HepG2 (cell line): ENCODE results near the gene ALDH3B1. TPM values are rescaled to one million over a fixed set of nuclear protein-coding genes. Genes with fewer than 3 reads are reported as not detected.

Experiments
- ATAC-seq: fragments of 200-7000 bp; cut with Tn5 transposase; 3 replicates; pipeline ENCODE4 v1.9.1; 2020; ENCODE audit warnings: mild to moderate bottlenecking, moderate library complexity
- BruUV-seq: library from RNA; stranded (reverse); fragments of 400-500 nt; replicated peaks from 2 replicates; lab custom pipeline; 2021; lab: Mats Ljungman, UMichigan
- CTCF ChIA-PET: fragments of 300-600 bp; formaldehyde crosslinking; extraction: SDS; loops from one replicate; lab custom pipeline; 2021; ENCODE audit warnings: low total read pairs, inconsistent platforms, low intra/inter-chr PET ratio; lab: Yijun Ruan, JAX
- POLR2A ChIA-PET: fragments of 350-600 bp; sonication (Branson Sonifier 250); formaldehyde crosslinking; loops from one replicate; lab custom pipeline; 2020; ENCODE audit warnings: antibody characterized with exemption, inconsistent platforms; lab: Yijun Ruan, JAX
- DNase-seq: peaks from one replicate; pipeline ENCODE4 v3.0.0-alpha.2; 2015; ENCODE audit warnings: low spot score
- FAIRE-seq: peaks from 3 replicates; lab custom pipeline; 2011; peaks lifted over from hg19 to GRCh38; lab: Jason Lieb, UNC
- H2AFZ ChIP-seq: one replicate; pipeline ENCODE4 v1.6.1; 2011; ENCODE audit warnings: low read length, inconsistent platforms
- H3K27ac ChIP-seq: fragments of 300-600 bp; 3 replicates; pipeline ENCODE4 v1.8.0; 2011; ENCODE audit warnings: mixed run types, mild to moderate bottlenecking, mixed read lengths, low read length, inconsistent platforms; ENCODE audit not compliant: insufficient read depth; ENCODE audit errors: extremely low read length
- H3K27me3 ChIP-seq, 2 experiments: fragments of 200-600 bp in 1 of 2; 2 replicates in 1 of 2; 3 replicates in 1 of 2; pipeline versions ENCODE4 v1.6.0 to v1.8.0; 2011; ENCODE audit warnings: low read length in 2 of 2, mild to moderate bottlenecking in 2 of 2, moderate library complexity in 2 of 2, inconsistent platforms in 1 of 2; ENCODE audit not compliant: insufficient read depth in 2 of 2, control insufficient read depth in 1 of 2
- H3K36me3 ChIP-seq, 2 experiments: fragments of 200-600 bp in 1 of 2; replicated peaks in 1 of 2; 2 replicates in 1 of 2; 3 replicates in 1 of 2; pipeline versions ENCODE4 v1.5.1 to v1.8.0; 2011; ENCODE audit warnings: low read length in 2 of 2, inconsistent platforms in 1 of 2; ENCODE audit not compliant: insufficient read depth in 2 of 2, control insufficient read depth in 1 of 2
- H3K4me1 ChIP-seq: 2 replicates; pipeline ENCODE4 v1.5.1; 2012; ENCODE audit warnings: low read length, inconsistent platforms; ENCODE audit not compliant: insufficient read depth
- H3K4me2 ChIP-seq: 2 replicates; pipeline ENCODE4 v1.6.0; 2011; ENCODE audit warnings: low read depth, low read length, inconsistent platforms
- H3K4me3 ChIP-seq, 3 experiments: fragments of 200-600 bp in 1 of 3; sonication (generic), shearing (Covaris generic) in 1 of 3; replicated peaks in 1 of 3; 2 replicates each; pipeline ENCODE4 v1.5.1; 2011 to 2016; ENCODE audit warnings: low read length in 3 of 3, inconsistent platforms in 2 of 3, low read depth in 2 of 3, mild to moderate bottlenecking in 2 of 3, control low read depth in 1 of 3, mixed read lengths in 1 of 3; ENCODE audit not compliant: insufficient read depth in 1 of 3
- H3K79me2 ChIP-seq: one replicate; pipeline ENCODE4 v1.6.1; 2011; ENCODE audit warnings: low read length, inconsistent platforms; ENCODE audit not compliant: insufficient read depth
- H3K9ac ChIP-seq: 2 replicates; pipeline ENCODE4 v1.6.0; 2011; ENCODE audit warnings: mild to moderate bottlenecking, low read depth, low read length, inconsistent platforms; ENCODE audit not compliant: insufficient read depth
- H3K9me3 ChIP-seq: 2 replicates; pipeline ENCODE4 v1.5.1; 2012; ENCODE audit warnings: mild to moderate bottlenecking, low read length
- H4K20me1 ChIP-seq: 2 replicates; pipeline ENCODE4 v1.6.0; 2011; ENCODE audit warnings: inconsistent platforms, mild to moderate bottlenecking, low read length, moderate library complexity; ENCODE audit not compliant: insufficient read depth
- EEA1 ChIP-seq: sonication (generic); formaldehyde crosslinking; IDR thresholded peaks from 2 replicates; pipeline ENCODE4 v1.5.1; 2020; ENCODE audit warnings: mild to moderate bottlenecking, missing genetic modification reagents, borderline replicate concordance
- HNF4G ChIP-seq, 2 experiments: sonication (generic) in 1 of 2; formaldehyde crosslinking in 1 of 2; IDR thresholded peaks; 2 replicates each; pipeline versions ENCODE4 v1.4.0 to v1.6.1; 2011 to 2020; ENCODE audit warnings: borderline replicate concordance in 2 of 2, low read depth in 2 of 2, mild to moderate bottlenecking in 2 of 2, low read length in 1 of 2, missing genetic modification reagents in 1 of 2, moderate library complexity in 1 of 2
- KDM1A ChIP-seq: IDR thresholded peaks from 2 replicates; pipeline ENCODE4 v1.6.1; 2016; ENCODE audit warnings: missing compliant biosample characterization
- KDM5B ChIP-seq: sonication (generic); formaldehyde crosslinking; IDR thresholded peaks from 2 replicates; pipeline ENCODE4 v1.4.0; 2020; ENCODE audit warnings: missing genetic modification reagents, mild to moderate bottlenecking, borderline replicate concordance
- MEF2D ChIP-seq: sonication (generic); formaldehyde crosslinking; IDR thresholded peaks from 2 replicates; pipeline ENCODE4 v1.5.1; 2020; ENCODE audit warnings: mild to moderate bottlenecking, missing genetic modification reagents
- MXD1 ChIP-seq: sonication (generic); formaldehyde crosslinking; IDR thresholded peaks from 2 replicates; pipeline ENCODE4 v1.4.0; 2020; ENCODE audit warnings: mild to moderate bottlenecking, missing genetic modification reagents
- POLR2G ChIP-seq: fragments of 200-400 bp; formaldehyde crosslinking; IDR thresholded peaks from 2 replicates; pipeline ENCODE4 v1.6.1; 2018; ENCODE audit warnings: mild to moderate bottlenecking, low read depth, low read length, moderate library complexity
- SNAI1 ChIP-seq: sonication (generic); formaldehyde crosslinking; IDR thresholded peaks from 2 replicates; pipeline ENCODE4 v1.5.0; 2020; ENCODE audit warnings: mild to moderate bottlenecking, missing genetic modification reagents, borderline replicate concordance
- SRSF1 ChIP-seq: fragments of 200-400 bp; formaldehyde crosslinking; optimal IDR thresholded peaks from 2 replicates; pipeline ENCODE3; 2017; ENCODE audit warnings: mild to moderate bottlenecking, low read depth, low read length, moderate library complexity
- STAG1 ChIP-seq: sonication (generic); formaldehyde crosslinking; IDR thresholded peaks from 2 replicates; pipeline ENCODE4 v1.4.0; 2020; ENCODE audit warnings: missing genetic modification reagents
- THAP9 ChIP-seq: sonication (generic); formaldehyde crosslinking; IDR thresholded peaks from 2 replicates; pipeline ENCODE4; 2020; ENCODE audit warnings: missing genetic modification reagents, mild to moderate bottlenecking, borderline replicate concordance
- ZEB1 ChIP-seq: IDR thresholded peaks from 2 replicates; pipeline ENCODE4 v1.6.1; 2012; ENCODE audit warnings: mild to moderate bottlenecking, low read depth, inconsistent platforms; ENCODE audit not compliant: insufficient replicate concordance
- ZMYM3 ChIP-seq: sonication (generic); formaldehyde crosslinking; IDR thresholded peaks from 2 replicates; pipeline ENCODE4 v1.5.1; 2020; ENCODE audit warnings: mild to moderate bottlenecking, missing genetic modification reagents
- ZNF326 ChIP-seq: sonication (generic); formaldehyde crosslinking; IDR thresholded peaks from 2 replicates; pipeline ENCODE4 v1.4.0; 2020; ENCODE audit warnings: missing genetic modification reagents, borderline replicate concordance
- ZNF468 ChIP-seq: sonication (generic); formaldehyde crosslinking; IDR thresholded peaks from 2 replicates; pipeline ENCODE4 v1.8.0; 2022; ENCODE audit warnings: mild to moderate bottlenecking, moderate library complexity, missing genetic modification reagents
- WGBS: methylation state at CpG from one replicate; pipeline ENCODE4 v1.1.6; 2017; ENCODE audit warnings: low lambda C conversion rate; 5-methylcytosine and 5-hydroxymethylcytosine counted together
- in situ Hi-C: cut with HindIII; loops from 2 replicates; pipeline ENCODE4 v1.10.0; 2017; ENCODE audit warnings: low pct_unique_long_range_greater_than_20kb; ENCODE audit not compliant: extremely low pct_ligation_motif_present
- intact Hi-C: fragments of 100-400 bp; cut with micrococcal nuclease; formaldehyde crosslinking; loops from one replicate; pipeline ENCODE4 v1.10.0; 2022; ENCODE audit not compliant: unreplicated experiment
- polyA plus RNA-seq, 8 experiments: library from polyadenylated mRNA; depleted of rRNA in 3 of 8; stranded (reverse) in 7 of 8; unstranded in 1 of 8; fragments of >200 nt; fragmentation: Illumina TruSeq in 4 of 8; extraction: Trizol in 4 of 8; gene quantifications; 2 replicates each; pipeline versions ENCODE4 v1.2.1 to v1.2.3, GENCODE V29; 2011 to 2016; ENCODE audit warnings: low read depth in 4 of 8, missing spikeins in 1 of 8, mixed read lengths in 1 of 8; ENCODE audit not compliant: insufficient read depth in 1 of 8
- total RNA-seq, 5 experiments: library from RNA; depleted of rRNA; stranded (reverse); fragments of >200 nt; fragmentation: Illumina TruSeq; extraction: Trizol; gene quantifications; 2 replicates each; pipeline ENCODE4 v1.2.3, GENCODE V29; 2016; ENCODE audit warnings: low read depth in 1 of 5
- TF ChIP-seq, protein P1 (sequence below): sonication (generic); formaldehyde crosslinking; IDR thresholded peaks from 2 replicates; pipeline ENCODE4 v1.9.0; 2022; ENCODE audit warnings: missing genetic modification reagents, mild to moderate bottlenecking, borderline replicate concordance
- TF ChIP-seq, protein P2 (sequence below): IDR thresholded peaks from 2 replicates; pipeline ENCODE4 v1.6.1; 2012; ENCODE audit warnings: inconsistent platforms

Gene ALDH3B1
- total and polyA plus RNA-seq, 2 of the 13 experiments (the other 11 are each of a cell fraction or from before 2014, with no cell fraction given) = 4.0 to 6.7 TPM

GRCh38 chr11:68016161-68016903 is 6.2 kb downstream of the ALDH3B1 start:
- Histone ChIP-seq H2AFZ (no peak overlapping the region), H3K9me3 (no peaks in the 10 kb centered on the region), H4K20me1 (no peaks in the 10 kb centered on the region), H3K36me3 (no peaks in the 10 kb centered on the region), H3K27ac (peak overlapping the region; percentile 87), H3K9ac (peak overlapping the region; percentile 63), H3K79me2 (no peaks in the 10 kb centered on the region), H3K4me1 (peaks cover 93% of the 10 kb centered on the region), H3K4me2 (peak overlapping the region; percentile 95), H3K4me3 (peak overlapping the region; percentile 38 to 69 (median 45); a peak in 5 of 6 replicates), H3K27me3 (no peaks in the 10 kb centered on the region)
- ATAC-seq (no peak; the same call in 2 of the 3 replicates), DNase-seq (no peak), FAIRE-seq (no peak)
- intact Hi-C loops = no loop called here
- CTCF ChIA-PET = no interaction called here
- 31% methylated on average over 10 of the region's 13 CpGs for WGBS
- in situ Hi-C loops = no loop called here
- POLR2A ChIA-PET = no interaction called here
- no TSS peak for BruUV-seq
- 0 out of 2 replicates have a peak, but pooled peaks have one; percentile 7 for TF ChIP-seq STAG1 (CRISPR knock-in tag)
- 0 out of 2 replicates have a peak, but pooled peaks have one; percentile 4 for TF ChIP-seq EEA1 (CRISPR knock-in tag)
- TF ChIP-seq, protein P1, sequence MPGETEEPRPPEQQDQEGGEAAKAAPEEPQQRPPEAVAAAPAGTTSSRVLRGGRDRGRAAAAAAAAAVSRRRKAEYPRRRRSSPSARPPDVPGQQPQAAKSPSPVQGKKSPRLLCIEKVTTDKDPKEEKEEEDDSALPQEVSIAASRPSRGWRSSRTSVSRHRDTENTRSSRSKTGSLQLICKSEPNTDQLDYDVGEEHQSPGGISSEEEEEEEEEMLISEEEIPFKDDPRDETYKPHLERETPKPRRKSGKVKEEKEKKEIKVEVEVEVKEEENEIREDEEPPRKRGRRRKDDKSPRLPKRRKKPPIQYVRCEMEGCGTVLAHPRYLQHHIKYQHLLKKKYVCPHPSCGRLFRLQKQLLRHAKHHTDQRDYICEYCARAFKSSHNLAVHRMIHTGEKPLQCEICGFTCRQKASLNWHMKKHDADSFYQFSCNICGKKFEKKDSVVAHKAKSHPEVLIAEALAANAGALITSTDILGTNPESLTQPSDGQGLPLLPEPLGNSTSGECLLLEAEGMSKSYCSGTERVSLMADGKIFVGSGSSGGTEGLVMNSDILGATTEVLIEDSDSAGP (CRISPR knock-in tag) = 0 out of 2 replicates have a peak, but pooled peaks have one; percentile 2
- TF ChIP-seq POLR2G = peak; percentile 19; the same call in 1 of the 2 replicates
- 0 out of 2 replicates have a peak, but pooled peaks have one; percentile 4 for TF ChIP-seq MEF2D (CRISPR knock-in tag)
- TF ChIP-seq HNF4G (IDR thresholded peaks at IDR 0.05; ENCODE audit: borderline replicate concordance, low read depth, low read length) = no peak
- TF ChIP-seq HNF4G (CRISPR knock-in tag; IDR thresholded peaks at IDR 0.05; ENCODE audit: borderline replicate concordance, low read depth) = no peak
- TF ChIP-seq ZNF326 (CRISPR knock-in tag) = no peak
- TF ChIP-seq MXD1 (CRISPR knock-in tag) = 0 out of 2 replicates have a peak, but pooled peaks have one; percentile 22
- TF ChIP-seq ZEB1 = peak; percentile 38
- peak; percentile 83; the same call in 1 of the 2 replicates for TF ChIP-seq SNAI1 (CRISPR knock-in tag)
- TF ChIP-seq SRSF1 = peak; percentile 41
- 0 out of 2 replicates have a peak, but pooled peaks have one; percentile 26 for TF ChIP-seq KDM1A (CRISPR knock-in tag)
- TF ChIP-seq KDM5B (CRISPR knock-in tag) = no peak
- TF ChIP-seq ZMYM3 (CRISPR knock-in tag) = peak; percentile 89
- TF ChIP-seq ZNF468 (CRISPR knock-in tag) = no peak
- TF ChIP-seq, protein P2, sequence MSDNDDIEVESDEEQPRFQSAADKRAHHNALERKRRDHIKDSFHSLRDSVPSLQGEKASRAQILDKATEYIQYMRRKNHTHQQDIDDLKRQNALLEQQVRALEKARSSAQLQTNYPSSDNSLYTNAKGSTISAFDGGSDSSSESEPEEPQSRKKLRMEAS = 0 out of 2 replicates have a peak, but pooled peaks have one; percentile 17
- TF ChIP-seq THAP9 (CRISPR knock-in tag) = no peak
